A673 (cell line): ENCODE results near the gene CD28. TPM values are rescaled to one million over a fixed set of nuclear protein-coding genes. Genes with fewer than 3 reads are reported as not detected.
"Not testable (repeated sequence)": the region's sequence is repeated elsewhere in the genome, so short reads cannot be mapped to it uniquely, and the experiment has no call there.

ENCODE experiments used
- BruUV-seq: library from RNA; stranded (reverse); fragments of 400-500 nt; replicated peaks from 2 replicates; lab custom pipeline; 2021; lab: Mats Ljungman, UMichigan
- CTCF ChIA-PET: fragments of 300-600 bp; sonication (Branson Sonifier 250); formaldehyde crosslinking; loops from one replicate; lab custom pipeline; 2022; ENCODE audit warnings: antibody characterized with exemption; lab: Charles Lee
- POLR2A ChIA-PET: fragments of 300-600 bp; sonication (Branson Sonifier 250); formaldehyde crosslinking; loops from one replicate; lab custom pipeline; 2022; ENCODE audit warnings: antibody characterized with exemption; ENCODE audit not compliant: low non-redundant PET; lab: Charles Lee
- DNase-seq: peaks from one replicate; pipeline ENCODE4 v3.0.0-alpha.2; 2015; ENCODE audit warnings: low spot score
- H3K27ac ChIP-seq: fragments of 200-600 bp; sonication (generic); 2 replicates; pipeline ENCODE4 v1.5.1; 2016; ENCODE audit warnings: mixed run types, low read depth, mild to moderate bottlenecking, mixed read lengths, antibody characterized with exemption, low read length; ENCODE audit not compliant: poor library complexity, severe bottlenecking
- H3K27me3 ChIP-seq: fragments of 200-600 bp; sonication (generic); replicated peaks from 2 replicates; pipeline ENCODE4 v1.6.1; 2017; ENCODE audit warnings: mixed run types, low read depth, mild to moderate bottlenecking, mixed read lengths, antibody characterized with exemption, low read length; ENCODE audit not compliant: insufficient read depth, poor library complexity
- H3K36me3 ChIP-seq: fragments of 200-600 bp; sonication (generic); 2 replicates; pipeline ENCODE4 v1.6.1; 2016; ENCODE audit warnings: mixed run types, mild to moderate bottlenecking, mixed read lengths, antibody characterized with exemption, low read length; ENCODE audit not compliant: insufficient read depth, poor library complexity, severe bottlenecking
- H3K4me1 ChIP-seq: fragments of 200-600 bp; sonication (generic); 2 replicates; pipeline ENCODE4 v1.6.1; 2017; ENCODE audit warnings: mixed run types, mild to moderate bottlenecking, mixed read lengths, antibody characterized with exemption, low read length; ENCODE audit not compliant: insufficient read depth, poor library complexity, severe bottlenecking
- H3K4me3 ChIP-seq: fragments of 200-600 bp; sonication (generic); 2 replicates; pipeline ENCODE4 v1.5.1; 2016; ENCODE audit warnings: low read depth, mixed run types, mild to moderate bottlenecking, mixed read lengths, low read length; ENCODE audit not compliant: poor library complexity, severe bottlenecking
- H3K9me3 ChIP-seq: fragments of 200-600 bp; sonication (generic); 2 replicates; pipeline ENCODE4 v1.6.1; 2016; ENCODE audit warnings: mixed run types, low read depth, mild to moderate bottlenecking, mixed read lengths, antibody characterized with exemption, low read length; ENCODE audit not compliant: poor library complexity, severe bottlenecking
- CTCF ChIP-seq: fragments of 300-800, 200-600 bp; sonication (generic); conservative IDR thresholded peaks from 2 replicates; pipeline ENCODE4 v1.5.1; 2017; ENCODE audit warnings: low read depth, mild to moderate bottlenecking, antibody characterized with exemption, low read length, moderate library complexity, mixed read lengths
- EZH2 ChIP-seq: fragments of 200-600 bp; sonication (generic); IDR thresholded peaks from 2 replicates; pipeline ENCODE4 v1.6.1; 2017; ENCODE audit warnings: borderline replicate concordance, low read depth, mild to moderate bottlenecking, mixed read lengths, antibody characterized with exemption, low read length; ENCODE audit not compliant: poor library complexity, severe bottlenecking
- intact Hi-C: fragments of 100-400 bp; cut with micrococcal nuclease; formaldehyde crosslinking; loops from one replicate; pipeline ENCODE4 v1.10.0; 2022; ENCODE audit not compliant: unreplicated experiment
- total RNA-seq: library from RNA; stranded (reverse); gene quantifications from 2 replicates; pipeline ENCODE4 v1.2.3, GENCODE V29; 2021

Gene CD28
- total RNA-seq, 1 experiment from 2014 or later: not detected

DNA sequence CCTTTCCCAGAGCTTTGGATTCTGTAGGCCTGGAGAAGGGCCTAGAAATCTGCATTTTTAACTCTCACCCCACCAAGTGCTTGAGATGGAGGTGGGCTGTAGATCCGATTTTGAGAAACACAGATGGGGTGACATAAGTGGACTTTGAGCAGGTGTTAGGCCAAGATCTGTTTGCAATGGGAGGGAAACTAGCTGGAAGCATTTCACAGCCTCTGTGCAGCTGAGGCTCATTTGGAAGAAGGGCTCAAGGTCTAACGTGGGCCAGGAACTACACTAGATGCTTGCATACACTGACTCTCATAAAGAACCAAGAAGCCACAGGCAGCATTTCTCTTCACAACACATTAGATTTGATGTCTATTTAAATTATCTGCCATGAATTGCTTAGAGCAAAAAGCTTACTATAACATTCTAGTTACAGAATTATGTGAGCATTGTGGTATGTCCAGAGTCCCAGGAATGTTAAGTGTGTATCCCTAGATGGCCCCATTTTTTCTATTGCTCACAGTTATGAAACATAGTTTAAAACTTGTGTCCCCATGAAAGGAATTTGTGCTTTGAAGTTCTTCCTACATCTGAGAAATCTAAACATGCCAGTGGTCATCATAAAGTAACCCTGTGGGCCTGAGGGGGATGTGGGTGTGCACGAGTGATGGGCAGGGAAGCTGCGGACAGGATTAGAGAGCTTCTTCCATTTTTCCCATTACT lies 77.2 kb downstream of the CD28 start:
- CTCF ChIA-PET: no interaction called here
- BruUV-seq: no TSS peak

GRCh38 chr2:203784710-203785270 lies 78.4 kb downstream of the CD28 start:
- H3K27me3 ChIP-seq, CTCF ChIA-PET, POLR2A ChIA-PET, H3K9me3 ChIP-seq, DNase-seq, BruUV-seq, intact Hi-C loops, H3K27ac ChIP-seq, H3K36me3 ChIP-seq, H3K4me3 ChIP-seq: not testable (repeated sequence)
- H3K4me1 ChIP-seq: peaks cover 17% of the 10 kb centered on the region

More for the DNA sequence above, 77.2 kb downstream of the CD28 start:
- intact Hi-C loops: no loop called here
- no peak for DNase-seq
- H3K9me3 ChIP-seq: no peaks in the 10 kb centered on the region
- no peak overlapping the region for H3K27ac ChIP-seq
- POLR2A ChIA-PET: no interaction called here
- H3K36me3 ChIP-seq: no peaks in the 10 kb centered on the region
- TF ChIP-seq CTCF: no peak
- no peak for TF ChIP-seq EZH2
- H3K4me3 ChIP-seq: no peak overlapping the region
- peaks cover 17% of the 10 kb centered on the region for H3K4me1 ChIP-seq
- H3K27me3 ChIP-seq: no peaks in the 10 kb centered on the region

DNA sequence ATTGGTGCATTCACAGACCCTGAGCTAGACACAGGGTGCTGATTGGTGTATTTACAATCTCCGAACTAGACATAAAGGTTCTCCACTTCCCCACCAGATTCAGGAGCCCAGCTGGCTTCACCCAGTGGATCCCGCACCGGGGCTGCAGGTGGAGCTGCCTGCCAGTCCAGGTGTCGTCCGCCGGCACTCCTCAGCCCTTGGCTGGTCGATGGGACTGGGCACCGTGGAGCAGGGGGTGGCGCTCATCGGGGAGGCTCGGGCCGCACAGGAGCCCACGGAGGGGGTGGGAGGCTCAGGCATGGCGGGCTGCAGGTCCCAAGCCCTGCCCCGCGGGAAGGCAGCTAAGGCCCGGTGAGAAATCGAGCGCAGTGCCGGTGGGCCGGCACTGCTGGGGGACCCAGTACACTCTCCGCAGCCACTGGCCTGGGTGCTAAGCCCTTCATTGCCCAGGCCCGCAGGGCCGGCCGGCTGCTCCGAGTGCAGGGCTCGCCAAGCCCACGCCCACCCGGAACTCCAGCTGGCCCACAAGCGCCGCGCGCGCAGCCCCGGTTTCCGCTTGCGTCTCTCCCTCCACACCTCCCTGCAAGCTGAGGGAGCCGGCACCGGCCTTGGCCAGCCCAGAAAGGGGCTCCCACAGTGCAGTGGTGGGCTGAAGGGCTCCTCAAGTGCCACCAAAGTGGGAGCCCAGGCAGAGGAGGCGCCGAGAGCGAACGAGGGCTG lies 79.1 kb downstream of the CD28 start:
- BruUV-seq, POLR2A ChIA-PET, DNase-seq, CTCF ChIA-PET, intact Hi-C loops, H3K4me3 ChIP-seq, H3K27me3 ChIP-seq, H3K9me3 ChIP-seq, H3K36me3 ChIP-seq: not testable (repeated sequence)
- H3K4me1 ChIP-seq: peaks cover 17% of the 10 kb centered on the region
- peak overlapping the region; percentile 70 for H3K27ac ChIP-seq

- DNase-seq: peak; percentile 81
- Histone ChIP-seq H3K9me3 (no peaks in the 10 kb centered on the region), H3K4me3 (no peak overlapping the region), H3K27ac (peak overlapping the region; percentile 70), H3K27me3 (no peaks in the 10 kb centered on the region), H3K4me1 (peaks cover 17% of the 10 kb centered on the region), H3K36me3 (no peaks in the 10 kb centered on the region)
- BruUV-seq: no TSS peak
- ChIA-PET POLR2A (interaction anchor here (0.7 kb wide), 1 partner anchor 1206 kb away, joined by 3 read pairs; no protein-coding TSS in a partner anchor), CTCF (no interaction called here)
- intact Hi-C loops: no loop called here
- no peak for TF ChIP-seq EZH2
- TF ChIP-seq CTCF: no peak
Measured at GRCh38 chr2:203786549-203787351, 80.3 kb downstream of the CD28 start.
